CD4-positive, alpha-beta T cell (primary cell): ENCODE measurements around the gene FGGY. TPM values are rescaled to one million over a fixed set of nuclear protein-coding genes. Genes with fewer than 3 reads are reported as not detected.

Experiments
- ATAC-seq: fragments of 200-7000 bp; cut with Tn5 transposase; one replicate; pipeline ENCODE4 v1.10.0; 2022; ENCODE audit warnings: mild to moderate bottlenecking; ENCODE audit not compliant: poor library complexity
- CTCF ChIA-PET: fragments of 350-600 bp; sonication (Branson Sonifier 250); formaldehyde crosslinking; loops from one replicate; lab custom pipeline; 2021; ENCODE audit warnings: antibody characterized with exemption, inconsistent platforms; lab: Charles Lee
- POLR2A ChIA-PET: fragments of 350-600 bp; sonication (Branson Sonifier 250); formaldehyde crosslinking; loops from one replicate; lab custom pipeline; 2021; ENCODE audit warnings: antibody characterized with exemption, inconsistent platforms; lab: Charles Lee
- DNase-seq, 14 experiments: peaks; one replicate each; pipeline ENCODE4 v3.0.0-alpha.2; 2013 to 2020; ENCODE audit warnings: mixed read lengths in 2 of 14
- H3K27ac ChIP-seq, 2 donors: one replicate each; pipeline versions ENCODE4 v1.5.1 to v1.7.0; 2013; ENCODE audit warnings: low read length in 2 of 2, low read depth in 1 of 2, mild to moderate bottlenecking in 1 of 2
- H3K27me3 ChIP-seq, 2 experiments: 1 replicate in 1 of 2; 2 replicates in 1 of 2; pipeline versions ENCODE4 v1.6.1 to v1.7.0; 2013; ENCODE audit warnings: low read length in 2 of 2, control low read depth in 1 of 2, mild to moderate bottlenecking in 1 of 2, moderate library complexity in 1 of 2; ENCODE audit not compliant: insufficient read depth in 2 of 2, control insufficient read depth in 1 of 2
- H3K36me3 ChIP-seq: one replicate; pipeline ENCODE4 v1.6.1; 2013; ENCODE audit warnings: low read length, control low read depth; ENCODE audit not compliant: insufficient read depth
- H3K4me1 ChIP-seq: one replicate; pipeline ENCODE4 v1.6.1; 2013; ENCODE audit warnings: low read length, control low read depth; ENCODE audit not compliant: insufficient read depth
- H3K4me3 ChIP-seq: one replicate; pipeline ENCODE4 v1.5.1; 2013; ENCODE audit warnings: mild to moderate bottlenecking, low read length, moderate library complexity
- H3K9me3 ChIP-seq, 2 experiments: 1 replicate in 1 of 2; 2 replicates in 1 of 2; pipeline versions ENCODE4 v1.6.1 to v1.7.0; 2013; ENCODE audit warnings: low read length in 2 of 2, mild to moderate bottlenecking in 2 of 2, control low read depth in 1 of 2, moderate library complexity in 1 of 2; ENCODE audit not compliant: control insufficient read depth in 1 of 2, insufficient read depth in 1 of 2
- H3K27ac Mint-ChIP-seq: one replicate; pipeline ENCODE4 v1.8.0; 2020; ENCODE audit warnings: mixed read lengths
- H3K27me3 Mint-ChIP-seq: one replicate; pipeline ENCODE4 v1.8.0; 2021; ENCODE audit warnings: mixed read lengths
- H3K36me3 Mint-ChIP-seq: one replicate; pipeline ENCODE4 v1.8.0; 2021; ENCODE audit warnings: low read depth, mixed read lengths
- H3K4me1 Mint-ChIP-seq: one replicate; pipeline ENCODE4 v1.8.0; 2021; ENCODE audit warnings: low read depth, mixed read lengths
- H3K4me3 Mint-ChIP-seq: one replicate; pipeline ENCODE4 v1.8.0; 2020; ENCODE audit warnings: mild to moderate bottlenecking, mixed read lengths
- H3K9me3 Mint-ChIP-seq: one replicate; pipeline ENCODE4 v1.8.0; 2020; ENCODE audit warnings: mixed read lengths
- intact Hi-C, 2 experiments: fragments of 100-400 bp; cut with DNase I in 1 of 2; cut with micrococcal nuclease in 1 of 2; formaldehyde crosslinking; loops; one replicate each; pipeline versions ENCODE4 v1.15.1 to v1.9.0; 2023 to 2025; cut with DNase I, micrococcal nuclease
- total RNA-seq, 174 experiments: library from RNA in 2 of 174; stranded (reverse) in 2 of 174; gene quantifications; one replicate each; pipeline ENCODE4 v1.2.3 and lab custom pipeline; 2021 to 2026
- TF ChIP-seq, protein P1 (sequence below): fragments of 200-600 bp; IDR thresholded peaks from one replicate; pipeline ENCODE4 v1.8.0; 2022; ENCODE audit warnings: antibody characterized with exemption, mild to moderate bottlenecking

Gene FGGY
- total RNA-seq, 2 experiments from 2014 or later = 9.5 to 10.0 TPM

DNA sequence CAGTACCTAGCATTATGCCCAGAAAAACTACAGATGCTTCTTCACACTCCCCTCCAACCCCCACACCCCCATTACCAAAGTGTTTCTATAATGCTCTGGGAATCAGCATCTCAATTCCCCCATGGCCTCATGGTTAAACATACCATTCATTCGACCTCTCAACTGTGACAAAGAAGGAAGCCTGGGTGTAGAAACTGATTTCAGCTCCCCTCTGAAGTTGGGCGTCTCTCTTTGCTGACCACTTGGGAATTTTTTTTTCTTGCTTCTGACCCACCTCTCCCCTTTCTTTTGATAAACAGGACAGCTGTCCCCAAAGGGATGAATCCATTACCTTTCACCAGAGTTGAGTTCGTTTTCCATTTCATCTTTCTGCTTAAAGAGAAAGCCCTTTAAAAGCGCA lies 401.5 kb downstream of the FGGY start:
- Mint-ChIP-seq H3K4me1 (peaks cover 13% of the 10 kb centered on the region), H3K36me3 (no peaks in the 10 kb centered on the region), H3K27me3 (no peaks in the 10 kb centered on the region), H3K9me3 (no peaks in the 10 kb centered on the region), H3K27ac (no peak overlapping the region), H3K4me3 (no peak overlapping the region)
- Histone ChIP-seq H3K9me3 (no peaks in the 10 kb centered on the region), H3K36me3 (no peaks in the 10 kb centered on the region), H3K27ac (no peak overlapping the region), H3K27me3 (no peaks in the 10 kb centered on the region), H3K4me1 (peaks cover 12% of the 10 kb centered on the region), H3K4me3 (no peak overlapping the region)
- intact Hi-C loops = loop anchor here (2.0 to 10.0 kb wide), 5 partner anchors 621 to 1186 kb away; partner anchors contain the start of gene JUN (in 1 of the 2)
- TF ChIP-seq, protein P1, sequence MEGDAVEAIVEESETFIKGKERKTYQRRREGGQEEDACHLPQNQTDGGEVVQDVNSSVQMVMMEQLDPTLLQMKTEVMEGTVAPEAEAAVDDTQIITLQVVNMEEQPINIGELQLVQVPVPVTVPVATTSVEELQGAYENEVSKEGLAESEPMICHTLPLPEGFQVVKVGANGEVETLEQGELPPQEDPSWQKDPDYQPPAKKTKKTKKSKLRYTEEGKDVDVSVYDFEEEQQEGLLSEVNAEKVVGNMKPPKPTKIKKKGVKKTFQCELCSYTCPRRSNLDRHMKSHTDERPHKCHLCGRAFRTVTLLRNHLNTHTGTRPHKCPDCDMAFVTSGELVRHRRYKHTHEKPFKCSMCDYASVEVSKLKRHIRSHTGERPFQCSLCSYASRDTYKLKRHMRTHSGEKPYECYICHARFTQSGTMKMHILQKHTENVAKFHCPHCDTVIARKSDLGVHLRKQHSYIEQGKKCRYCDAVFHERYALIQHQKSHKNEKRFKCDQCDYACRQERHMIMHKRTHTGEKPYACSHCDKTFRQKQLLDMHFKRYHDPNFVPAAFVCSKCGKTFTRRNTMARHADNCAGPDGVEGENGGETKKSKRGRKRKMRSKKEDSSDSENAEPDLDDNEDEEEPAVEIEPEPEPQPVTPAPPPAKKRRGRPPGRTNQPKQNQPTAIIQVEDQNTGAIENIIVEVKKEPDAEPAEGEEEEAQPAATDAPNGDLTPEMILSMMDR = no peak
- ATAC-seq = no peak
- no peak for DNase-seq
- CTCF ChIA-PET = interaction anchor here (0.9 kb wide), 1 partner anchor 859 kb away, joined by 3 read pairs; no protein-coding TSS in a partner anchor
- POLR2A ChIA-PET = interaction anchor here (3.3 kb wide), 1 partner anchor 915 kb away, joined by 33 read pairs; the partner anchor contains the start of gene JUN

DNA sequence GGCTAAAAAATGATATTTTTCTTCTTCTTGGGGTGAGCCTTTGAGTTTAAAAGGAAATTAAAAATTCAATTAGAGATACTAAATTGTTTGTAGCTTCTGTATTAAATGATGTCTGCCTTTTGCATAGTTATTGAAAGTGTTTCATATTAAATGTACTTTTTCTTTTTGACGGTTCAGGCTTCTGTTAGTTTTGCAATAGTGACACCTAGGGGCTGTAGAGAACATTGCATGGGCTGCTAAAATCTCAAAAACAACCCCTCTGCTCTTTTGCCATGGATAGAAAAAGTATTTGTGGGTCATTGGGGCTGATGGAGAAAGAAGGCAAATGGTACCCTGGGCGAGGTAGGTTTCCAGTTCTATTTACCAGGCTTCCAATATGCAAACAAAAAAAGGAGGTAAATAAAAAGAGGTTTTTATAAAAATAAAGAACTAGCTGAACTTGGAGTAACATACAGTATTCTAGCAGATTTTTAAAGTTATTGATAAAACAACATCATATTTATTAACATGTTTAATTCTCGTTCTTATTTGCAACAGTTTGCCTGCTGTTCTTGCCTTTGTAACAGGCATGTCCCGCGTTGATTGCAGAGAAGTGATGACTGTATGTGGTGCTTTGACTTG lies 402.4 kb downstream of the FGGY start:
- TF ChIP-seq, protein P1 = peak; percentile 98
- Mint-ChIP-seq H3K27ac (no peak overlapping the region), H3K9me3 (no peaks in the 10 kb centered on the region), H3K36me3 (no peaks in the 10 kb centered on the region), H3K4me1 (peaks cover 13% of the 10 kb centered on the region), H3K27me3 (no peaks in the 10 kb centered on the region), H3K4me3 (no peak overlapping the region)
- CTCF ChIA-PET = interaction anchor here (0.9 to 2.1 kb wide), 4 partner anchors 9 to 959 kb away, joined by 3 to 12 read pairs (median 5); no protein-coding TSS in a partner anchor
- H3K4me1 ChIP-seq = peaks cover 12% of the 10 kb centered on the region
- DNase-seq (peak in 6 of 14 experiments; percentile 7 to 74 (median 46)), ATAC-seq (peak; percentile 63)
- H3K27ac ChIP-seq = no peak overlapping the region
- intact Hi-C loops = loop anchor here (1.0 to 10.0 kb wide), 7 partner anchors 60 to 1187 kb away; partner anchors contain the start of gene JUN (in 1 of the 2)
- POLR2A ChIA-PET = interaction anchor here (1.5 to 3.3 kb wide), 2 partner anchors 915 to 999 kb away, joined by 4 to 33 read pairs; partner anchors contain the start of gene JUN
- no peaks in the 10 kb centered on the region for H3K27me3 ChIP-seq
- H3K4me3 ChIP-seq = no peak overlapping the region
- H3K36me3 ChIP-seq = no peaks in the 10 kb centered on the region
- no peaks in the 10 kb centered on the region for H3K9me3 ChIP-seq

DNA sequence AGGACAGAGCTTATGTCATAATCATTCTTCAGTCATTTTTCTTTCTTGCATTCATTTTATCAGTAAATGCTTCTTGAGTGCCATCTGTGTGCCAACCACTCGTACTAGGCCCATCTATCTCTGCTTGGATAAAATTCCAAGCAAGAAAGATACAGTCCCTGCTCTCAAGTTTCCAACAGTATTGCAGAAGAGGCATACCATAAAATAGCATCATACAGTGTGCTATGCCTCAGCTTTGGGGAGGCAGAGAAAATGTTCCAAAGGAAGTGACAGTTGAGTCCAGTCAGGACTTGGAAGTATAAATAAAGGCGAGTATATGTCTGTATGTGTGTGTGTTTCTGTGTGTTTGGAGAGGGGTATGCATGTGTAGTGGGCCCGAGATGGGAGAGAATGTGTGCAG lies 404.5 kb downstream of the FGGY start:
- intact Hi-C loops = no loop called here
- Histone ChIP-seq H3K4me1 (peaks cover 12% of the 10 kb centered on the region), H3K4me3 (no peak overlapping the region), H3K9me3 (no peaks in the 10 kb centered on the region), H3K27me3 (no peaks in the 10 kb centered on the region), H3K36me3 (no peaks in the 10 kb centered on the region), H3K27ac (no peak overlapping the region)
- peaks cover 13% of the 10 kb centered on the region for H3K4me1 Mint-ChIP-seq
- no peaks in the 10 kb centered on the region for H3K9me3 Mint-ChIP-seq
- no peak overlapping the region for H3K27ac Mint-ChIP-seq
- H3K27me3 Mint-ChIP-seq = no peaks in the 10 kb centered on the region
- ATAC-seq (no peak), DNase-seq (no peak)
- H3K4me3 Mint-ChIP-seq = no peak overlapping the region
- ChIA-PET CTCF (no interaction called here), POLR2A (no interaction called here)
- TF ChIP-seq, protein P1 = no peak
- no peaks in the 10 kb centered on the region for H3K36me3 Mint-ChIP-seq
